Melanocyte of skin (primary cell): ENCODE measurements around the gene CLCN5. TPM values are rescaled to one million over a fixed set of nuclear protein-coding genes. Genes with fewer than 3 reads are reported as not detected.

Experiments
- small RNA-seq, 2 donors: library from RNA; depleted of rRNA; stranded (forward); fragments of <200 nt; gene quantifications; one replicate each; pipeline ENCODE3, GENCODE V24; 2012
- total RNA-seq, 2 donors: library from RNA; depleted of rRNA; stranded (reverse); fragments of >200 nt; gene quantifications; 2 replicates each; pipeline ENCODE4 v1.2.3, GENCODE V29; 2012

Gene CLCN5
- total RNA-seq: 10 to 100 TPM; 28.0 to 42.7 TPM

GRCh38 chrX:49922291-49923241, at the start of gene CLCN5:
Gene CLCN5 (plus strand): TSS chrX:49922596. CDS start chrX:49925299, 2,703 bp downstream.

DNA sequence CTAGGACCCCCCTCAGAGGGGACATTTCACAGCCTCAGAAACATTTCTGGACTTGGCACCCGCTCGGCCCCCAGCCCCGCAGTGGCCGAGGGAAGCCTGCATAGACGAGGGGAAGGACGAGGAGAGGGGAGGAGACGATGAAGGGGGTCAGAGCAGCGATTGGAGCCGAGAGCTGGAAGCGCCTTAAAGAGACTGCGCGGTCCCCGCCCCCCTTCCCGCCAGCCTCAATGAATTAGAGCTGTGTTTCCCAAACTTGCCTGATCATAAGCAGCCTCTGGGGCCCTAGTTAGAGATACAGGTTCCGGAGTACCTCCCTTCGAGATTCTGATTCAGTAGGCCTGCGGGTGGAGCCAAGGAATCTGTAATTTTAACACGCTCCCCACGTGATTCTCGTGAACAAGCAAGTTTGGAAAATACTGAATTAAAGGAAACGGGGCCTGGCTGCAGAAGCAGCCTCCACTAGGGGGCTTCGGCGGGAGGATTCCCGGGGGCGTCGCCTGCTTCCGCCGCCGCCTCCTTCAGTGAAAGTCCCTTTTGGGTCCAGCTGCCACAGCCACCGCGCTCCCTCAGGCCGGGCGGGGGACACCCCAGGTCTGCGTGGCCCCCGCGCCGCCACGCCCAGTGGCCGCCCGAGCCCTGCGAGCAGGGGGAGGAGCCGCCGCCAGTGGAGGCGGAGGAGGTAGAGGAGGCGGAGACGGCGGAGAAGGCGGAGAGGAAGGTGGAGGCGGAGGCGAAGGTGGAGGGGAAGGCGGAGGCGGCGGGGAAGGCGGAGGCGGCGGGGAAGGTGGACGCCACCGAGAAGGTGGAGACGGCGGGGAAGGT, 43.4 kb upstream of the CLCN5 start, which contains the start of gene USP27X:
USP27X (plus strand) TSS at position 651 of the 822 bp plus-strand sequence. CDS start 824 bp downstream, outside the sequence.

Small RNAs within 50 kb of the gene (small RNA-seq; reads per million reads assigned to genes)
- gene MIR188 (15.1 to 16.1 reads per million in 2 donors), gene MIR362 (708 to 840 reads per million in 2 donors), gene MIR500A (128 to 362 reads per million in 2 donors), gene MIR500B (3.8 to 5.9 reads per million in 2 donors), gene MIR501 (135 to 149 reads per million in 2 donors), gene MIR502 (178 to 486 reads per million in 2 donors), gene MIR532 (3,844 to 3,897 reads per million in 2 donors), gene MIR660 (1,682 to 2,084 reads per million in 2 donors), gene RNU6-421P (0 reads per million in 2 donors)

Other genes starting within 250 kb of the CLCN5 start
- not detected for gene PAGE1, start 226.6 kb upstream of the CLCN5 start, total RNA-seq
- not detected for gene PAGE4, start 93.3 kb upstream of the CLCN5 start, total RNA-seq
- gene USP27X, start 43.1 kb upstream of the CLCN5 start, total RNA-seq: 1 to 10 TPM; 3.1 to 3.7 TPM